ENCODE results near the gene PRKG1.
A peak's percentile ranks its signal among the peaks of the same experiment; 100 is the strongest.
"Not testable (repeated sequence)": the region's sequence is repeated elsewhere in the genome, so short reads cannot be mapped to it uniquely, and the experiment has no call there.

PRKG1 gene

DNA sequence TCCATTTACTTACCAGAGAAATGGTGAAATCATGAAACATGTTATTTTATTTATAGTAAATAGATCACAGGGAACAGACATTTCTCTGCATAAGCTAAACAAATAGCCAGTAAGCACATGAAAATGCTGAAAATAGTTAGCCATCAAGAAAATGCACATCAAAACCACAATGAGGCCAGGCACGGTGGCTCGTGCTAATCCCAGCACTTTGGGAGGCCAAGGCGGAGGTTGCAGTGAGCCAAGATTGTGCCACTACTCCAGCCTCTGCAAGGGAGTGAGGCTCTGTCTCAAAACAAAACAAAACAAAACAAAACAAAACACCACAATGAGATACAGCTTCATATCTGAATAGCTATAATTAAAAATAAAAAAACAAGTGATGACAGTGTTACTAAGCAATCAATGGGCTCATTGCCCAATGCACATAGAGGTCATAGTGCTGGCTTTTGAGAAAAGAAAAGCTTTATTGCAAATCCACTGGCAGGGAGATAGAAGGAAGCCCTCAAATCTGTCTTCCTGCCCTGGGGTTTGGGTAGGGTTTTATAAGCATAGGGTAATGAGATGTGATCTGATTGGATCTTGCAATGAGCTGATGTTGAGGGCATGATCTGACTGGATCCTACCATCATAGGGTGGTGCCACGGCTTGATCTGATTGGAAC is 608.9 kb downstream of the PRKG1 start:
- DNase-seq: no peak

DNA sequence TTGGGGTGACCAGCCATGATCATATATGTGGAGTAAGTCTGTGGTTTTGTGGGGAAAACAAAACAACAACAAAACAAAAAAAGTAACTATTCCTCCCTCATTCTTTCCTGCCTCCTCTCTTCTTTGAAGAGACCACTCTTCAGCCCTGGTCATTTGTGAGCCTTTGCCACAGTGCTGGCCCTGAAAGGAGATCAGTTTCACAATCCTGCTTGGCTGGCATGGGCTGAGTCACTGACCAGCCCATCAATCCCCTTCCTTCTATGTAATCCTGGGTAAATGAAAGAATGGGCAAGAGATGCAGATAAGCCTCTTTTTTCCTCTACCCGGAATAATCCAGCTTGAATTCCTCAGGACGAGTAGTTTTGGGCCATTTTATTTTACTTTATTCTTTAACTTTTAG is 611.5 kb downstream of the PRKG1 start:
- no peak for DNase-seq

DNA sequence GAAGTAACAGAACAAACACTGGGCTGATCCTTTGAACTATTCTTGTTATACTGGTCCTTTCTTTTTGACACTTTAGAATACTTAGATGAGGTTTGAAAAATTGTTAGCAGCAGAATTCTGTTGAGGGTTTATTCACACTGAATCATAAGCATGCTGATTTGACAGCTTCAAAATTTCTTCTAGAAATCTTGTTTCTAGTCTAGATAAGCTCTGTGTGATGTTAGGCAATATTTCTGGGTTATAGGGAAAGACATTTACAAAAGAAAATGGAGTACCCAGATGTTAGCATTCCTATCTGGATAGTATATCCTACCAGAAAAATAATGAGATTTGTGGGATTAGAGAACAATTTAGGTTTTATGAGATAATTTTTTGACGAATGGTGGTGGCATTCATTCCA is 613.0 kb downstream of the PRKG1 start:
- no peak for DNase-seq

DNA sequence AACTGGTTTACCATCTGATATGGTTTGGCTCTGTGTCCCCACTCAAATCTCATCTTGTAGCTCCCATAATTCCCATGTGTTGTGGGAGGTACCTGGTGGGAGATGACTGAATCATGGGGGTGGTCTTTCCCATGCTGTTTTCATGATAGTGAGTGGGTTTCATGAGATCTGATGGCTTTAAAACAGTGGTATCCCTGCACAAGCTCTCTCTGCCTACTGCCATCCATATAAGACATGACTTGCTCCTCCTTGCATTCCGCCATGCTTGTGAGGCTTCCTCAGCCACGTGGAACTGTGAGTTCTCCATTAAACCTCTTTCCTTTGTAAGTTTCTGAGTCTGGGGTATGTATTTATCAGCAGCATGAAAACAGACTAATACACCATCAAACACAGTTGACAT is 614.5 kb downstream of the PRKG1 start:
- not testable (repeated sequence) for DNase-seq

DNA sequence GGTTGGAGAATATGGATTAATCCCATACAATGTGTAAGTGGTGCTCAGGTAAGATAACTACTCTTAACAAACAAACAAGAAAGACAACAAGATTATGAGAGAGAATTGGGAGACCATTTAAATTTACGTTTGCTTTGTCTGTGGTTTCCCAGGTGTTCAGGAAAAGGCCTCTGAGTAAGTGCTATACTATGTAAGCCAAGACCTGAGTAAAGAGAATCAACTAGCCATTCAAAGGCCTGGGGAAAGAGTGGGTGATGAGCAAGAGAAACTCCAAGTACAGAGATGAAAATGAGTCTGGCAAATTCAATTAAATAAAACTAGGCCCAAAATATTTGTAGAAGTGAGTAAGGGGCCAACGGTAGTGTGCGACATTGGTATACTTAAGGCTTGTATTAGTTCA is 615.2 kb downstream of the PRKG1 start:
- DNase-seq: no peak

DNA sequence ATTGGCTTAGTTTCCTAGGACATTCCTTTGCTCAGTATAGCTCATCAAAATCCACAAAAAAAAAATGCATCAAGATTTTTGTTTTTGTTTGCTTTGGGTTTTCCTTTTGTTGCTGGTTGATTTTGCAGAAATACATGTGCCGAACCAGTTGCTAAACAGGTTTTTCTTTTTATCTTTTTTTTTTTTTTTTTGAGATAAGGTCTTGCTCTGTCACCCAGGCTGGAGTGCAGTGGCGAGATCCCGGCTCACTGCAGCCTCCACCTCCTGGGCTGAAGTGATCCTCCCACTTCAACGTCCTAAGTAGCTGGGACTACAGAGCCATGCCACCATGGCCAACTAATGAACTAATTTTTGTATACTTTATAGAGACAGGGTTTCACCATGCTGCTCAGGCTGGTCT is 616.8 kb downstream of the PRKG1 start:
- no peak for DNase-seq

DNA sequence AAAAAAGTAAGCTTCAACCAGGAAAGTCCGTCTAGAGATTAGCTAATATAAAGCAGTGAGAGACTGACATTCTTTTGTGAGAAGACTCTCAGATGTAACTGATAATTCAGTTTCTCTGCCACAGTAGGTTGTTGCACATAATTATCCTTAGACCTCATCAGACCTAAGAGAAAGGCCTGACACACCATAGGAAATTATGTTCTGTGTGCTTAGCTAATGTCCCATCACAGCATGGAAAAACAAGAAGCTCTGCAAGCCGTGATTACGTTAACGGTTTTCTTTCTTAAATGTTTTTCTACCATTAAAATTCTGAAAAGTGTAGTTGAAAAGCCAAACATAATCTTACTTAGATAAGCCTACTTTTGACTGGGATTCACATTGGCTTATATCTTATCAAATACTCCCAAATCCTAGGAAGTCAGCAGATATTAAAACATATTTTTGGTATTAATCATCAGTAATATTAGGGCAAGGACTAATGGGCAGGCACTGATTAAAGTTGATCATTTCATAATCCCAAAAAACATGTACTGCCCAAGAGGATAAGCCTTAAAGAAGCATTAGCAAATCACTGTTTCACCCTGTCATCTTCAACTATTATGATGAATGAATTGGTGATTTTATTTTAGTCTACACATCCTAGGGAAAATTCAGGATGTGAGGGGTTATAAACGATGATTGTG is 619.9 kb downstream of the PRKG1 start:
- DNase-seq: no peak

DNA sequence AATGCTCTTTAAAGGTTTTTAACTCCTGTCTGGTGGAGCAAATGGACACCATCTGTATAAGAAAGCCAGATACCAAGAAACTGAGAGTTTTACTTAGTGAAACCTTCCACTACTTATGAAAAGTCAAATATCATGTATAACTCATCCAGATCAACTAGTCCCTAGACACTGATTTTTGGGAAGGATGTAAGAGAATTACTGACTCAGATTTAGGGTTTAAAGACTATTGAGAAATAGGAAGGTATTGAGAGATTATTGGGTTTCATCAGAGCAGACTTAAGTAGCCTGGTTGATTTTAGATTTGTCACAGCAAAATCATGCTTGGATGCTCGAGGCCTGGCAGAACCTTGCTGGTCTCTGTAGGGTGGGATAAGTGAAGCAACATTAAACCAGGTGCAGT is 622.0 kb downstream of the PRKG1 start:
- no peak for DNase-seq

DNA sequence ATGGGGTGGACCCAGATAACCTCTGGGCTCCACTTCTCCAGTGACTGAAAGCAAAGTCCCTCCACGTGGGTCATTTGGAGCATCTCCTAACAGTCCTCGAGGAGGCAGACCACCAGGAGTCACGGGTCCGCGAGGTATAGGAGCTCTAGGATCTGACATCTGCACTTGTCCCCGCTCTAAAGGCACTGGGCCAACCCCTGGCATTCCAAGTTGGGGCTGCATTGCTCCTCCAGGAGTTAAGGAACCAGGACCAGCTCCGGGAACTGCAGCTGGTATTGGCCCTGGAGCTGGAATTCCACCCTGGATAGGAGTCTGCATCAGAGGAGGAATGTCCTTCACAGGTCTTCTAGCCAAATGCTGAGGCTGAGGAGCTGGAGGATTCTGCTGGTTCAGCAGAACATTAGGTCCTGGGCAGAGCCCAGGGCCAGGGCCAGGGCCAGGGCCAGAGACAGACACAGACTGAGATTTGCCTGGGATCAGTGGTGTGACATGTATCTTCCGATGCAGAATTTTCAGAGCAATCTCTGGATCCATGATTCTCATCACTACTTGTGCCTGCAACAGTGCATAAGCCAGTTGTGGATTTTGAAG is 624.3 kb downstream of the PRKG1 start:
- no peak for DNase-seq

DNA sequence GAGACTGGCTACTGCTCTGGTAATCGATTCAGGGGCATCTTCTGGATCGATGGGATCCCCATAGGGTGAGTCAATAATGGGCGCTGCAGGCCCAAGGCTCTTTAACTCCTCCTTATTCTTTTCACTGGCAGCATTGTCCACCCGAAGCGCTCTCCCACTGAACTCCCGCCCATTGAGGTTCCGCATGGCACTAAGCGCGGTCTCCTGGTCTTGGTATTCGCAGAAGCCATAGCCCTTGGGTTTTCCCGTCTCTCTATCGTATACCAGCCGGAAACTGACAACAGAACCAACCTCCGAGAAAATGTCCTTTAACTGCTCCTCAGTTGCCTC is 624.8 kb downstream of the PRKG1 start:
- DNase-seq: no peak

DNA sequence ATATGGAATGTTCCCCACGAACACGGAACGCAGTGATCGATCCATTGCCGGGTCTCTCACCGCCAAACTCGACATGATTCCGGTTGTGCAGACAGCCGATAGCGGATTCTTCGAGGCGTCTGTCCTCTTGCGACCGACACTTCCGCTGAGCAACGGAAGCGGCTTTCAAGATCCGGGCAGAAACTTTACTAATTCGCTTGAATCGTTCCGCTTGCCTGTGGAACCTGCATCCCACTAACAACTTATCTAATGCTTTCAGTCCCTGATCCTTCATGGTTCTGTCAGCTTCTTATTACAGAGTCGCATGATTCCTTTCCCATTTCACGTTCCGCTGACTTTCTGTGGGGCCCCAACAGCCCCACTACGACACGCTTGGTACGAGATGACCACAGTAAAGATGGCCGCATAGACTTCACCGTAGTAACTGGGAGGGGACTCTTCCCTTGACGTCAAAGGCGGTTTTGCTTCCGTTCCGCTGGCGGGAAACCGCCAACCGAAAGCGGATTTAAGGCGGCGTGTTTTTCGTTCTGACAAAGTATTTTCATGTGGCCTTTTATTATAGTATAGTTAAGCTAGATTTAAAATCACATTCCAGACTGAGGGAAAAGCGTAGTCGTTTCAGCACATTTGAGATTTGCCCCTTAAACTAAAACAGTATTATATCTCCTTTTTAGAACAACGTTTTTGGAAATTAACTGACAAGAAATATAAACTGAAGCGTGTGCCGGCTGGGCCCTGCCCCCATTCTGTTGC is 625.4 kb downstream of the PRKG1 start, which contains the start of gene CSTF2T:
CSTF2T (minus strand) TSS at position 121 of the 753 bp plus-strand sequence; CDS start at position 75, 46 bp downstream.
- peak; percentile 95 for DNase-seq

DNA sequence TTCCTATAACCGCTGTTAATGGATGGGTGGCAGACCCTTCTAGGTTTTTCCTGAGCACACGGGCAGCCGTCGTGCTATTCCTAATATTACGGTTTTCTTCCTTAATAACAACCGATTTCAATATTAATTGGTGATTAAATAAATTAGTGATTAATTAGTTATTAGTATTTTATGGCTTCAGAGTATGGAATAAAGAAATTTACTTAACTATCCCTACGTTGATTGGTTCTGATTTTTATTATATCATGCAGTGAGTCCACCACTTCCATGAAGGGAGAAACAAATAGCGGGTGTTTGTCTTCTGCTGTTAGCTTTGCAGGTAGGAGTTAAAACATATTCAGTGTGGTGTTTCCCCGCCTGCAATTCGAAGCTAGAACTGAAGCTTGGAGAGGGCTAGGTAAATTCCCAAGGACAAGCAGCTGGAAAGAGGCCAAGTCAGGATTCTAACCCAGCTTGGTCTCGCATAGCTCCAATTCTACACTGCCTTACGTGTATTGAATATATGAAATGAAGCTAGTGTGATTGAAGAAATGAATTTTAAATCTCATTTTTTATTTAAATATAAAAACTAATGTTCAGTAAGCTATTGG is 626.0 kb downstream of the PRKG1 start:
- DNase-seq: no peak

DNA sequence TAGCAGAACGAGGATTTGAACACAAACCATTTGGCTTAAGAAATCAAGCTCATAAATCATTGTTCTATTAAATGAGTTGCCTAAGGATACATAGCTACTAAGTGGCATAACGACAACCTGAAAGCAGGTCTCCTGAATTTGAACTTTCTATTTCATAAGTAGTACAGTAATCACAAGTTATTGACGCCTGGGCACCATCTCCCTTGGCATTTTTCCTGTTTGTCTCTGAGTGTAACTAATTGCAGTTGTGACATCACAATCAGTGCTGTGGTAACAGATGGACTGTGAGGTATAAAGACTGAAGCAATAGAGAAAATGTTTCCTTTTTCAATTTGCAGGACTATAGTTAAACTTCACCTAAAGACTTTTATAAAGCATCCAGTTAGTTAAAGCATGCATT is 631.5 kb downstream of the PRKG1 start:
- DNase-seq: no peak

DNA sequence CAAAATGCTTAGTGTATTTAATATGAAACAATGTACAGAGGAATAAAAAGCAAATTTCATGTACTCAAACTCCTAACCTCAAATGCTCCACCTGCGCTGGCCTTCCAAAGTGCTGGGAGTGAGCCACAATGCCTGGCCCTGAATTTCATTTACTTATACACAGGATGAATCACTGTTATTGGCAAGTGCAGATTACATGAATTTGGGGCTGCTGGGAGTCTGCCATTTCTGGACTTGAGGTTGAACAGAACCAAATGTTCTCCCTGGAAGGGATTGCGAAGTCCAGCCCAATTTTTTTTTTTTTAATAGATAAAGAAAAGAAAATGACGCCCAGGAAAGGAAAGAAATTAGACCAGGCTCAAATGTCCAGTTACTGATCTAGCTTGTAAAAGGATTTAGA is 631.9 kb downstream of the PRKG1 start:
- DNase-seq: no peak

DNA sequence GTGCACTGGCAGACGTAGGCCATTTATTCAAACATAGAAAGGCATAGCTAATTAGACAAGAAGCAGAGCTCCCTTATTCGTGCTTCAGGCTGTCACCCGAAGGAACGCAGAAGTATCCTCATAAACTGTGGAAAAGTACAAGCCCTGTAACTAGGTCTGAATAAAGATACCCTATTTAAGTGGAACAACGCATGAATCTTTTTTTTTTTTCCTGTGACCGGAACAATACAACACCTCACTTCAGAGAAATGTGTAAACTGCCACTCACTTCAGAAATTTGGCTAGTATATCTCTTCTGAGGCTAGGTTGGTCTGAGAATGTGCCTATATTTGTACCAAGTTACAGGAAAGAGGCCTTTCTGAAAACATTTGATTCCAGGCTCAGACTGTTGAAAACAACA is 633.1 kb downstream of the PRKG1 start:
- DNase-seq: no peak

DNA sequence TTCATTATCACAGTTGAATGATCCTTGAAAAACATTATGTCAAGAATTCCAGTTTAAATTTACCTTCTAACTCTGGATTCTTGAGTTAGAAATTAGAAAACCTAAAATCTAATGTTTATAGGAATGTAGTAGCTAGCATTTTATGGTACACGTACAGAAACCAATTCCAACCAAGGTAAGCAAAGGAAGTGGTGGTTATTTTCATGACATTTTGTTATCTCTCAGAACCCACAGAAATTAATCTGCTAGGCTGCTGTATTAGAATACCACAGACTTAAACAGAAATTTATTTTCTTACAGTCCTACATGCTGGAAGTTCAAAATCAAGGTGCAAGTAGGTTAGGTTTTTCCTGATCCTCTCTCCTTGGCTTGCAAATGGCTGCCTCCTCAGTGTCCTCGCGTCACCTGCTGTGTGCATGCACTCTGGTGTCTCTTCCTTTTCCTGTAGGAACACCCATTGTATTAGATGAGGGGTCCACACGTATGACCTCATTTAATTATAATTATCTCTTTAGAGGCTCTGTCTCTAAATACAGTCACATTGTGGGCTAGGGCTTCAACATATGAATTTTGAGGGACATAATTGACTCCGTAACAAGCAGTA is 633.6 kb downstream of the PRKG1 start:
- DNase-seq: no peak

DNA sequence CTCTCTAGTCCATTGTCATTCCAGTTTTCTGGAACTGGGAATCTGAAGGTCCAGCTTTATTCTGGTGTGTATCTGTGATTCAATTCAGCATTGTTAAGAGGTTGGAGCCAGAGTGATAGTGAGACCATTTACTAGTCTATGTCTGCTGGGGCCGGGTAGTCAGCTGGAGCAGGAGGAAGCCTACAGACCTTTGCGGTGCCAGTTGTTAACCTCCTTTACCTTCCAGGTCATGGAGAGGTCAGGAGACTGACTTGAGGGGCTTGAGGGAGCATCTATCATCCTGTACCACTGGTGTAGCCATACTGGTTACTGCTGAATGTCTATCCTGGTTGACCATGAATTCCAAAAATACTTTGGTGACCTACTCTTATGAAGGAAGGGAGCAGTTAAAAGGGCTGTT is 634.3 kb downstream of the PRKG1 start:
- no peak for DNase-seq

DNA sequence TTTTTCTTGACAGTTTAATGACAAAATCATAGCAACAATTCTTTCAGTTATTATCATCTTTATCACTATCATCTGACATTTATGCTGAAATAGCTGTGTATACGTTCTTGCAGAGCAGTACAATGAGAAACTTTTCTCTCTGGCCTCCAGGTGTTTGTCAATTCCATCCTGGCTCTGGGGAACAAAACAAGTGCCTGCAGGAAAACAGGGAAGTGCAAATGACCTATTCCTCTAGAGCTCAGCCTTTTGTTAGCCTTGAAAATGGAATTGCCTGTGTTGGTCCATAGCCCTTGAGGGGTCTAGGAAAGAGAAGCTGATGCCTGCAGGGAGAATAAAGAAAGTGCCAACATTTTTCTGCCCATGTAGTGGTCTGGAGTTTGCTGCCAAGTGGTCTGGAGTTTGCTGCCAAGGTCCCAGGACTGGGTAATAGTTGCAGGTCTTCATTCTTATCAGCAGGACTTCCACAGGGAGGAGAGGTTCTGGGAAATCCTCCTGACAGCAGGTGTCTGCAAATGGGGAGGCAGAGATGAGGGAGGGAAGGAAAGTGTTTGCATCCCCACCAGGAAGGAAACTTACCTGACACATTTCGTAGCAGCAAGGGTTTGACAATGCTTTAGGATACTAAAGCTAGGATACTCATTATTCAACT is 635.2 kb downstream of the PRKG1 start:
- DNase-seq: no peak

DNA sequence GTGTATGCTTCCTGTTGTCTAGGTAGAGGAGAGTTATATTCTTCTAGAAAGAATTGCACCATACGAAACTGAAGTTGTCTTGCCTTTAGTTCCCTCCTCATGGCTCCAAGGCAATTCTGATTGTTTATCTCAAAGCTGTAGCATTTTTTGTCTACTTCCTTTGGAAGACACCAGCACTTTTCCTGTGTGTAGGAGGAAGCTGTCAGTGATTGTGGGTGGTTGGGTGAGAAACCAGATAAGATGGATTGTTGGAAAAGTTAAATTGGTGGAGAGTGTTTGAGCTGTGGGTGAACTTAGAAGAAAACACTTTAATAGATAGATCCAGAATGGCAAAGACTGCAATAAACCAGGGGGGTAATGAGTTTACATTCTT is 637.2 kb downstream of the PRKG1 start:
- no peak for DNase-seq

DNA sequence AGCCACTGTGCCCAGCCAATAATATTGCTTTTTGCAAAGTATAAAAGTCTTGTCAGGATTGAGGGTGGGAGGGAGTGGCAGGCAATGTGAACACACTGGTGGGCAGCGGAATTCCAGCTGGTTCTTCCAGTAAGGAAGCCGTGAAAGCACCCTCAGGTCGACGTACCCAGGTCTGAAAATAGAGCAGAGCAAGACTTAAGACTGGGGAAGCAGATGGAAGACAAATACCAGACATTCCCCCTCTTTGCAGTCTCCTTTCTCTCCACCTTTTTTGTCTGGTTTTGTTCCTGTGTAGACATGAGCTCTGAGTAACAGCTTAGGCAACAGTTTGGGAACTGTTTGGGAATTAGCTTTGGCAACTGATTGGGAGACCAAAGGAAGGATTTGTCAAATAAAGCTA is 642.7 kb downstream of the PRKG1 start:
- DNase-seq: no peak

DNA sequence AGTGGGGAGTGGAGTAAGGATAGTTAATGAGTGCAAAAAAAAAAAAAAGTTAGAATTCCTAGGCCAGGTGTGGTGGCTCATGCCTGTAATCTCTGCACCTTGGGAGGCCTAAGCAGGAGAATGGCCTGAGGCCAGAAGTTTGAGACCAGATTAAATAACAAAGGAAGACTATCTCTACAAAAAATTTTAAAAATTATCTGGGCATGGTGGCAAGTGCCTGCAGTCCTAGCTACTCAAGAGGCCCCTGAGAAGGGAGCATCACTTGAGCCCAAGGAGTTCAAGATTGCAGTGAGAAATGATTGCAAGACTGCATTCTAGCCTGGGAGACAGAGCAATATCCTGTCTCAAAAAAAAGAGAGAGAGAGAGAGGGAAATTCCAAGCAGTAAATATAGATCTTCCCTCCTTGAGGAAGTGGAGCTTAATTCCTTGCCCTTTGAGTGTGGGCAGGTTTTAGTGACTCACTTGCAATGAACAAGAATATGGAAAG is 644.6 kb downstream of the PRKG1 start:
- DNase-seq: no peak

DNA sequence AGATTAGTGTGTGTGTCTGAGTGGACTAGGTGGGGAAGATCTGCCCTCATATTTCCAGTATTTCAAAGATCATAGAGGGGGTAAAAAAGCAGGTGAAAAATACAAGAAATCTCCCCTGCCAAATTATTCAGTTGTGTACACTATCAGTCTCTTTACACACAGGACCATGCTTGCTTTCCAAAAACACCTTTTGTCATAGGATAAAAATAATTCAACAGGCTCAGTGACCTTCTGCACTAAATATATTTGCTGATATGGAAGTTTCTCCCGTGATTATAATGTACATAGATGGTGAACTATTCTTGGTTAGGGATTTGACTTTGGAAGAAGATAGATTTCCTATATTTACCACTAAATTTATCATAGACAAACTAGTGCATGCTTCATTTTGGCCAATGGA is 649.8 kb downstream of the PRKG1 start:
- no peak for DNase-seq

Data from activated CD4-positive, alpha-beta T cell treated with anti-CD3 and anti-CD28 coated beads, Interleukin-10, Interleukin-2, amounts not matched to agents 100 ng/mL and 50 ng/mL, durations not matched to agents 16 hours and 8 hours (primary cell).